K562 (cell line): ENCODE measurements around the gene SS18L1. TPM values are rescaled to one million over a fixed set of nuclear protein-coding genes. Genes with fewer than 3 reads are reported as not detected.

Experiments used
- CHCHD3 ChIP-seq: fragments of 250-450 bp; sonication (Bioruptor Pico); IDR thresholded peaks from 2 replicates; pipeline ENCODE4 v2.1.2; 2022; ENCODE audit warnings: mild to moderate bottlenecking
- CREM ChIP-seq: IDR thresholded peaks from 2 replicates; pipeline ENCODE4 v1.6.1; 2014; ENCODE audit warnings: antibody characterized with exemption, low read depth
- DNMT1 ChIP-seq: fragments of 450-650 bp; IDR thresholded peaks from 2 replicates; pipeline ENCODE4 v1.6.1; 2016; ENCODE audit warnings: antibody characterized with exemption, mild to moderate bottlenecking
- E4F1 ChIP-seq: fragments of 250-450 bp; sonication (Bioruptor Pico); IDR thresholded peaks from 2 replicates; pipeline ENCODE4 v1.5.0; 2021; ENCODE audit warnings: mild to moderate bottlenecking, borderline replicate concordance
- EWSR1 ChIP-seq: fragments of 450-650 bp; IDR thresholded peaks from 2 replicates; pipeline ENCODE4 v1.6.1; 2018; ENCODE audit warnings: borderline replicate concordance, mild to moderate bottlenecking, low read depth, moderate library complexity; ENCODE audit not compliant: partially characterized antibody
- HLTF ChIP-seq: fragments of 450-650 bp; IDR thresholded peaks from 2 replicates; pipeline ENCODE4 v1.6.1; 2016
- HSF4 ChIP-seq: fragments of 250-450 bp; sonication (Bioruptor Pico); IDR thresholded peaks from 2 replicates; pipeline ENCODE4 v2.1.2; 2022; ENCODE audit warnings: mild to moderate bottlenecking, moderate library complexity, borderline replicate concordance
- IRF2 ChIP-seq: sonication (generic); formaldehyde crosslinking; IDR thresholded peaks from 2 replicates; pipeline ENCODE4 v1.8.1; 2022; ENCODE audit warnings: mild to moderate bottlenecking, missing genetic modification reagents
- POLR2A ChIP-seq: fragments of 450-650 bp; conservative IDR thresholded peaks from 2 replicates; pipeline ENCODE4 v1.6.1; 2016
- RAD21 ChIP-seq, 2 experiments: fragments of 250-450 bp in 1 of 2; fragments of 450-650 bp in 1 of 2; sonication (Bioruptor Pico) in 1 of 2; formaldehyde crosslinking in 1 of 2; IDR thresholded peaks in 1 of 2; conservative IDR thresholded peaks in 1 of 2; 2 replicates each; pipeline versions ENCODE4 v1.4.0 to v1.8.0; 2020 to 2022; ENCODE audit warnings: mild to moderate bottlenecking in 2 of 2, moderate library complexity in 1 of 2
- RBM39 ChIP-seq: fragments of 200-400 bp; formaldehyde crosslinking; optimal IDR thresholded peaks from 2 replicates; pipeline ENCODE3; 2018; ENCODE audit warnings: low read depth, low read length
- SMAD2 ChIP-seq: fragments of 150-350 bp; IDR thresholded peaks from 2 replicates; pipeline ENCODE4 v1.6.1; 2014; ENCODE audit warnings: low read depth, mild to moderate bottlenecking, low read length
- TRIM28 ChIP-seq: fragments of 450-650 bp; IDR thresholded peaks from 2 replicates; pipeline ENCODE4 v1.6.1; 2017
- ZBTB49 ChIP-seq: sonication (generic); formaldehyde crosslinking; IDR thresholded peaks from 2 replicates; pipeline ENCODE4 v1.8.0; 2022; ENCODE audit warnings: missing genetic modification reagents, mild to moderate bottlenecking, borderline replicate concordance
- ZNF3 ChIP-seq: fragments of 250-450 bp; sonication (Bioruptor Pico); IDR thresholded peaks from 2 replicates; pipeline ENCODE4 v1.5.0; 2021; ENCODE audit warnings: mild to moderate bottlenecking, moderate library complexity
- polyA plus RNA-seq, 8 experiments: library from polyadenylated mRNA; depleted of rRNA in 4 of 8; stranded (reverse) in 5 of 8; unstranded in 3 of 8; fragments of >200 nt; fragmentation: Nextera tagmentation in 2 of 8; fragmentation: Illumina TruSeq in 1 of 8; extraction: Ambion mirVana in 2 of 8; extraction: Trizol in 1 of 8; gene quantifications; 2 replicates each; pipeline versions ENCODE4 v1.2.1 to v1.2.3, GENCODE V29; 2011 to 2014; ENCODE audit warnings: inconsistent platforms in 1 of 8, missing spikeins in 1 of 8
- total RNA-seq, 7 experiments: library from RNA; depleted of rRNA in 6 of 7; stranded (reverse); fragments of >200 nt in 6 of 7; fragmentation: Illumina TruSeq in 2 of 7; extraction: Trizol in 2 of 7; gene quantifications; 2 replicates each; pipeline versions ENCODE4 v1.2.1 to v1.2.3, GENCODE V29; 2011 to 2021; ENCODE audit warnings: low replicate concordance in 1 of 7

Gene SS18L1
- total and polyA plus RNA-seq, 9 of the 15 experiments (the other 6 are each of a cell fraction or from before 2014, with no cell fraction given), result 2.7 to 28.3 (median 15.1) TPM

DNA sequence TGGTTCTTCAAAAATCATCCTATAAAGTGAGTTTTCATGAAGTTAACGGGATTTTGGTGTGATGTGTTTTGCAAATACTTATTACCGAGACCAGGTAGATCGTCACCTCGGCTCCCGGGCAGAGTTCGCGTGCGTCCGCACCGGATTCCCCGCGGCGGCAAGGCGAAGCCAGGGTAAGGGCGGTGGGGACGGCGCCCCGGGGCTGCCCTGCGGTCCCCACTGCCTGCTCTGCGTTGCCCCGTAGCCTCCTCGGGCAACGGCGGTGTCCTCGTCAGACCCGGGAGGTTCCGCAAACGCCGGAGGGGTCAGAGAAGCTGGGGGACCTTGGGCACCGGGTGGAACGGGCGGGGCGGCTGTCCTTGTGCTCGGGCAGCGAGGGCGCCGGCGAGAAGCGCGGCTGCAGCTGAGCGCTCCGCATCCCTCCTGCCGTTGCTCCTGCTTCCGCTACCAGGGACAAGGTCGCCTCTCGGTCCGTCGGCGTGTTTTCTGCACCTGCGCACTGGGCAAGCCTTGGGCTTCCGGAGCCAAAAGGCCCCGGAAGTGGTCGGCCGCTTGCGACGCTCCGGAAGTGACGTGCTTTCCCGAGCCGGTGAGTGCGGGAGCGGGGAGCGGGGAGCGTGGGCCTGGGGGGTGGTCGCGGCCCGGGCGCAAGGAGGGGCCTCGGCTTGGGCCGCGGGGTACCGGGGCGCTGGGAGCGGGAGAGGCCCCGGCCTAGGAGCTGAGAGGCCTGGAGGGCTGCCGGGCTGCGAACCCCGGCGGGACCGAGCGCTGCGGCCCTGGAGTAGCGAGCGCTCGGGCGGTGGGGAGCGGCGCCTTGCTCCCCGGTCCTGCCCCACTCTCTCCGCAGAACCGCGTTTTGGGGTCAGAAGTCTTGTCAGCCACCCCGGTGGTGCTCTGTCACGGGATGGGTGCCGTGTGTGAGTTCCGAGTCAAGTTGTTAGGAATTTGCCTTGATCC lies 39.2 kb downstream of the SS18L1 start, which contains the start of gene MTG2 (continued):
- TF ChIP-seq E4F1 (no peak), ZBTB49 (no peak), RAD21 (CRISPR knock-in tag; conservative IDR thresholded peaks at IDR 0.05 in 1 of 2, IDR thresholded peaks at IDR 0.05 in 1 of 2) (no peak), DNMT1 (no peak), TRIM28 (0 out of 2 replicates have a peak, but pooled peaks have one; percentile 29), RBM39 (no peak), EWSR1 (no peak), POLR2A (peak; percentile 98), SMAD2 (no peak), HSF4 (CRISPR knock-in tag) (no peak), CHCHD3 (CRISPR knock-in tag) (no peak), ZNF3 (CRISPR knock-in tag) (no peak), CREM (peak; percentile 99), IRF2 (CRISPR knock-in tag) (no peak), HLTF (0 out of 2 replicates have a peak, but pooled peaks have one; percentile 58)
